Measurements from ENCODE around the gene EGFL8. TPM values are rescaled to one million over a fixed set of nuclear protein-coding genes. Genes with fewer than 3 reads are reported as not detected.

Gene EGFL8
- total RNA-seq (10 to 100 TPM; 11.8 to 47.3 (median 36.8) TPM), polyA plus RNA-seq (10 to 100 TPM; 29.8 to 36.7 TPM)
- long read RNA-seq, donor 1, partial matches to known transcripts = 0 of 6 reads
- long read RNA-seq, donor 1, other reads (novel, unspliced or antisense) = 1 of 6 reads
- long read RNA-seq, donor 2, partial matches to known transcripts = 0 of 2 reads
- long read RNA-seq, donor 2, other reads (novel, unspliced or antisense) = 0 of 2 reads
- long read RNA-seq, donor 3, partial matches to known transcripts = 0 of 7 reads
- long read RNA-seq, donor 3, other reads (novel, unspliced or antisense) = 6 of 7 reads

- intact Hi-C loops (cut with DNase I) = no loop called here
- peak in 1 of 5 donors; percentile 13 for DNase-seq
- Histone ChIP-seq H3K27ac (no peak within 1 kb of the TSS), H3K9me3 (no peaks in the 10 kb centered on the region), H3K4me1 (ENCODE audit: insufficient read depth) (no peaks in the 10 kb centered on the region), H3K27me3 (no peaks in the 10 kb centered on the region), H3K36me3 (no peaks in the 10 kb centered on the region), H3K4me3 (no peak within 1 kb of the TSS)
- TF ChIP-seq EP300 (IDR thresholded peaks at IDR 0.05) (no peak), POLR2A (IDR thresholded peaks at IDR 0.05) (no peak), CTCF (IDR thresholded peaks at IDR 0.05) (no peak)
Measured at GRCh38 chr6:32164295-32164694, at the start of gene EGFL8. EGFL8 (plus strand) TSS chr6:32164595; CDS start chr6:32166166, 1,571 bp downstream.

DNA sequence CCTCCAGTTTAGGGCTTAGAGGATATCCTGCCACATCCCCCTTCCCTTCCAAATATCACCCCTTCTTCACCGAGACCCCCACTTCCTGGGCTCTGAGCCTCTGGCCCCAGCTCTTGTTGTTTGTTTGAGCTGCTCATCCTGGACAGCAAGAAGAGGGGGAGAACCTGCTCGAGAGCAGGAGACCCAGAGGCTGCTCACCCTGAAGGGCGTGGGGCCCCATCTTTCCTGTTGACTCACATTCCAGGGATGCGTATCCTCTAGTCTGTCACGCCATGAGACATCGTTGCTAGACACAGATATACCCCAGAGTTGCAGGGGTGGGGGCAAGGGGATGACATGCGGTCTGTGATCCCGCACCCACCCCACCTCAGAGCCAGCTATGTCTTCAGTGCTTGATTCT lies 49.6 kb upstream of the EGFL8 start:
- Histone ChIP-seq H3K4me1 (ENCODE audit: insufficient read depth) (peaks cover 26% of the 10 kb centered on the region), H3K36me3 (no peaks in the 10 kb centered on the region), H3K27me3 (no peaks in the 10 kb centered on the region), H3K4me3 (no peak overlapping the region), H3K27ac (peak overlapping the region in 1 of 2 donors; percentile 53), H3K9me3 (no peaks in the 10 kb centered on the region)
- peak in 3 of 5 donors; percentile 26 to 60 (median 43) for DNase-seq
- intact Hi-C loops (cut with DNase I) = loop anchor here in 2 of 4 donors (2.0 to 10.0 kb wide), 3 partner anchors 28 to 210 kb away; partner anchors contain the start of gene ZBTB12 (in 1 of the 2)
- 47 to 60% (median 56%) methylated on average over 8 of the region's 8 CpGs for WGBS, 3 donors
- no peak for TF ChIP-seq EP300 (IDR thresholded peaks at IDR 0.05)
- TF ChIP-seq POLR2A (IDR thresholded peaks at IDR 0.05) = no peak
- TF ChIP-seq CTCF (IDR thresholded peaks at IDR 0.05) = no peak

- H3K4me3 ChIP-seq = no peak overlapping the region
- no peaks in the 10 kb centered on the region for H3K27me3 ChIP-seq
- H3K4me1 ChIP-seq (ENCODE audit: insufficient read depth) = peaks cover 19% of the 10 kb centered on the region
- H3K36me3 ChIP-seq = no peaks in the 10 kb centered on the region
- no peak overlapping the region for H3K27ac ChIP-seq
- TF ChIP-seq POLR2A (IDR thresholded peaks at IDR 0.05) = no peak
- TF ChIP-seq EP300 (IDR thresholded peaks at IDR 0.05) = no peak
- no peak for TF ChIP-seq CTCF (IDR thresholded peaks at IDR 0.05)
- H3K9me3 ChIP-seq = no peaks in the 10 kb centered on the region
- WGBS, 3 donors = 56 to 71% (median 61%) methylated on average over 6 of the region's 6 CpGs
- intact Hi-C loops (cut with DNase I) = loop anchor here in 2 of 4 donors (2.0 to 10.0 kb wide), 3 partner anchors 29 to 211 kb away; partner anchors contain the start of gene ZBTB12 (in 1 of the 2)
- peak in 4 of 5 donors; percentile 34 to 59 (median 52) for DNase-seq
Measured at GRCh38 chr6:32115623-32116022, 48.8 kb upstream of the EGFL8 start.

DNA sequence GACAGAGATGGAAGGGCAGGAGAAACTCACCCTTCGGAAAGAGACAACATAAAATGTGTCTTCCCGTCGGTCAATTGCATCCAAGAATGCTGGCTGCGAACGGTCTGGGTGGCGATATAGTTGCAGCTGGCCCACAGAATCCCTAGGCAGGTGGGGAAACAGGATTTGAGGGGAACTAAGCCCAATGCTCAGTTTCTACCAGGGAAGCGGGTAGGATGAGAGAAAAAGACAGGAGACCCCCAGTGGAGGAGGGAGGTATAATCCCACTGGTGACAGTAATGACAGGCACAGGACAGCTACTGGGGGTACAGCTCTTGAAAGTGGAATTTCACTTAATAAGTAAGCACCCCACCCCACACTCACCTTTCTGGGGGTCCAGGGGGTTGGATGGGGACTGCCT lies 47.7 kb upstream of the EGFL8 start:
- Histone ChIP-seq H3K36me3 (no peaks in the 10 kb centered on the region), H3K4me3 (no peak overlapping the region), H3K27ac (no peak overlapping the region), H3K27me3 (no peaks in the 10 kb centered on the region), H3K9me3 (no peaks in the 10 kb centered on the region), H3K4me1 (ENCODE audit: insufficient read depth) (peaks cover 11% of the 10 kb centered on the region)
- WGBS, 3 donors = 72 to 77% (median 74%) methylated on average over 7 of the region's 7 CpGs
- peak in 2 of 3 donors; percentile 43 to 49 for TF ChIP-seq CTCF (IDR thresholded peaks at IDR 0.05)
- no peak for TF ChIP-seq POLR2A (IDR thresholded peaks at IDR 0.05)
- DNase-seq = peak in 2 of 5 donors; percentile 16 to 37
- intact Hi-C loops (cut with DNase I) = loop anchor here in 2 of 4 donors (5.0 to 10.0 kb wide), 2 partner anchors 56 to 212 kb away; partner anchors contain the start of gene ZBTB12 (in 1 of the 2)

All from ovary (tissue), 10 donors.